Suprapubic skin (tissue), 4 donors: ENCODE results near the gene CPNE5. TPM values are rescaled to one million over a fixed set of nuclear protein-coding genes. Genes with fewer than 3 reads are reported as not detected.

Experiments used
- DNase-seq, 2 donors: peaks; one replicate each; pipeline ENCODE4 v3.0.0-alpha.2; 2019; ENCODE audit warnings: low spot score in 2 of 2
- H3K27ac ChIP-seq: fragments of 200-600 bp; sonication (generic); one replicate; pipeline ENCODE4 v1.5.1; 2019
- H3K27me3 ChIP-seq: fragments of 200-600 bp; sonication (generic); one replicate; pipeline ENCODE4 v1.5.1; 2019
- H3K36me3 ChIP-seq: fragments of 200-600 bp; sonication (generic); one replicate; pipeline ENCODE4 v1.5.1; 2019
- H3K4me1 ChIP-seq: fragments of 200-600 bp; sonication (generic); one replicate; pipeline ENCODE4 v1.5.1; 2019
- H3K4me3 ChIP-seq: fragments of 200-600 bp; sonication (generic); one replicate; pipeline ENCODE4 v1.5.1; 2019; ENCODE audit warnings: mild to moderate bottlenecking
- H3K9me3 ChIP-seq: fragments of 200-600 bp; sonication (generic); one replicate; pipeline ENCODE4 v1.5.1; 2019
- CTCF ChIP-seq, 2 donors: fragments of 200-600 bp in 1 of 2; fragments of 450-650 bp in 1 of 2; sonication (generic) in 1 of 2; IDR thresholded peaks; one replicate each; pipeline ENCODE4 v1.5.1; 2016 to 2019; ENCODE audit warnings: antibody characterized with exemption in 2 of 2, mild to moderate bottlenecking in 1 of 2, moderate library complexity in 1 of 2
- EP300 ChIP-seq: sonication (generic); formaldehyde crosslinking; IDR thresholded peaks from one replicate; pipeline ENCODE4 v1.6.1; 2017; ENCODE audit warnings: antibody characterized with exemption
- POLR2A ChIP-seq, 2 donors: fragments of 450-650 bp; IDR thresholded peaks; one replicate each; pipeline ENCODE4 v1.6.1; 2017; ENCODE audit warnings: antibody characterized with exemption in 2 of 2, mild to moderate bottlenecking in 2 of 2, moderate library complexity in 2 of 2
- POLR2AphosphoS5 ChIP-seq, 3 donors: sonication (generic); formaldehyde crosslinking; IDR thresholded peaks; one replicate each; pipeline ENCODE4 v1.6.1; 2017; ENCODE audit warnings: antibody characterized with exemption in 3 of 3
- WGBS: methylation state at CpG from one replicate; pipeline ENCODE4 v1.1.5; 2018; 5-methylcytosine and 5-hydroxymethylcytosine counted together
- total RNA-seq, 4 donors: library from RNA; depleted of rRNA; stranded (reverse); fragments of >200 nt; gene quantifications; one replicate each; pipeline ENCODE4 v1.1.0, GENCODE V29; 2016

The CPNE5 gene
- total RNA-seq, 4 donors from 2014 or later, result 0.48 to 1.2 (median 0.90) TPM

- Histone ChIP-seq H3K27me3 (peaks cover 4% of the 10 kb centered on the region), H3K9me3 (no peaks in the 10 kb centered on the region), H3K27ac (no peak overlapping the region), H3K4me1 (no peaks in the 10 kb centered on the region), H3K4me3 (no peak overlapping the region), H3K36me3 (no peaks in the 10 kb centered on the region)
- TF ChIP-seq POLR2A (IDR thresholded peaks at IDR 0.05) (no peak), CTCF (IDR thresholded peaks at IDR 0.05) (no peak), EP300 (no peak), POLR2AphosphoS5 (IDR thresholded peaks at IDR 0.05) (no peak)
- DNase-seq, result no peak
- WGBS, result 92% methylated on average over 5 of the region's 8 CpGs
These were observed 57.6 kb downstream of the CPNE5 start for GRCh38 chr6:36781669-36782068.

- Histone ChIP-seq H3K27ac (no peak overlapping the region), H3K4me3 (no peak overlapping the region), H3K9me3 (no peaks in the 10 kb centered on the region), H3K27me3 (peaks cover 4% of the 10 kb centered on the region), H3K36me3 (no peaks in the 10 kb centered on the region), H3K4me1 (no peaks in the 10 kb centered on the region)
- no peak for DNase-seq
- no peak for TF ChIP-seq EP300
- 72% methylated on average over 11 of the region's 11 CpGs for WGBS
These were observed 58.6 kb downstream of the CPNE5 start for GRCh38 chr6:36780442-36781177.

- DNase-seq, result no peak
These were observed 60.0 kb downstream of the CPNE5 start for GRCh38 chr6:36779227-36779626.

GRCh38 chr6:36777801-36778200 is 61.4 kb downstream of the CPNE5 start:
- no peaks in the 10 kb centered on the region for H3K36me3 ChIP-seq
- H3K27me3 ChIP-seq, result peaks cover 4% of the 10 kb centered on the region
- no peak overlapping the region for H3K27ac ChIP-seq
- H3K9me3 ChIP-seq, result no peaks in the 10 kb centered on the region
- DNase-seq, result no peak
- 50% methylated on average over 5 of the region's 5 CpGs for WGBS
- TF ChIP-seq POLR2AphosphoS5 (IDR thresholded peaks at IDR 0.05) (no peak), POLR2A (IDR thresholded peaks at IDR 0.05) (no peak), EP300 (no peak)
- H3K4me1 ChIP-seq, result no peaks in the 10 kb centered on the region
- no peak overlapping the region for H3K4me3 ChIP-seq

More at GRCh38 chr6:36779227-36779626, 60.0 kb downstream of the CPNE5 start:
- H3K4me1 ChIP-seq, result no peaks in the 10 kb centered on the region
- no peak overlapping the region for H3K4me3 ChIP-seq
- 76% methylated on average over 5 of the region's 5 CpGs for WGBS
- peaks cover 4% of the 10 kb centered on the region for H3K27me3 ChIP-seq
- H3K27ac ChIP-seq, result no peak overlapping the region
- TF ChIP-seq EP300 (no peak), POLR2AphosphoS5 (IDR thresholded peaks at IDR 0.05) (no peak), POLR2A (IDR thresholded peaks at IDR 0.05) (no peak), CTCF (IDR thresholded peaks at IDR 0.05) (no peak)
- no peaks in the 10 kb centered on the region for H3K9me3 ChIP-seq
- no peaks in the 10 kb centered on the region for H3K36me3 ChIP-seq

GRCh38 chr6:36776167-36776566 is 63.1 kb downstream of the CPNE5 start:
- 81% methylated on average over 5 of the region's 5 CpGs for WGBS
- H3K9me3 ChIP-seq, result no peaks in the 10 kb centered on the region
- H3K27ac ChIP-seq, result no peak overlapping the region
- TF ChIP-seq EP300, result no peak
- TF ChIP-seq POLR2A (IDR thresholded peaks at IDR 0.05), result no peak
- no peak for TF ChIP-seq CTCF (IDR thresholded peaks at IDR 0.05)
- TF ChIP-seq POLR2AphosphoS5 (IDR thresholded peaks at IDR 0.05), result no peak
- H3K4me1 ChIP-seq, result no peaks in the 10 kb centered on the region
- H3K36me3 ChIP-seq, result no peaks in the 10 kb centered on the region
- no peak overlapping the region for H3K4me3 ChIP-seq
- peaks cover 4% of the 10 kb centered on the region for H3K27me3 ChIP-seq
- DNase-seq, result no peak

- no peaks in the 10 kb centered on the region for H3K9me3 ChIP-seq
- no peak for DNase-seq
- H3K4me1 ChIP-seq, result peaks cover 12% of the 10 kb centered on the region
- peaks cover 4% of the 10 kb centered on the region for H3K27me3 ChIP-seq
- no peak for TF ChIP-seq CTCF (IDR thresholded peaks at IDR 0.05)
- no peak for TF ChIP-seq POLR2A (IDR thresholded peaks at IDR 0.05)
- WGBS, result 81% methylated on average over 5 of the region's 5 CpGs
- H3K36me3 ChIP-seq, result no peaks in the 10 kb centered on the region
- H3K4me3 ChIP-seq, result no peak overlapping the region
- H3K27ac ChIP-seq, result no peak overlapping the region
These were observed 64.9 kb downstream of the CPNE5 start for GRCh38 chr6:36774331-36774730.
